Fibroblast of skin of abdomen (primary cell): ENCODE data around the gene RAD51B.
A peak's percentile ranks its signal among the peaks of the same experiment; 100 is the strongest.

ENCODE experiments used
- DNase-seq: peaks from one replicate; pipeline ENCODE4 v3.0.0-alpha.2; 2013

Gene RAD51B

GRCh38 chr14:68514608-68515194, 695.1 kb downstream of the RAD51B start:
- DNase-seq: no peak

- DNase-seq: no peak
Measured at GRCh38 chr14:68516342-68516741, 696.8 kb downstream of the RAD51B start.

- no peak for DNase-seq
Measured at GRCh38 chr14:68518166-68518565, 698.6 kb downstream of the RAD51B start.

- DNase-seq: no peak
Measured at GRCh38 chr14:68518761-68519670, 699.4 kb downstream of the RAD51B start.

GRCh38 chr14:68519671-68520187, 700.1 kb downstream of the RAD51B start:
- no peak for DNase-seq

- DNase-seq: no peak
Measured at GRCh38 chr14:68520637-68521556, 701.3 kb downstream of the RAD51B start.

GRCh38 chr14:68521557-68521901, 702.0 kb downstream of the RAD51B start:
- DNase-seq: no peak

- DNase-seq: no peak
Measured at GRCh38 chr14:68521961-68522509, 702.5 kb downstream of the RAD51B start.

- peak; percentile 67 for DNase-seq
Measured at GRCh38 chr14:68522510-68523325, 703.1 kb downstream of the RAD51B start.

GRCh38 chr14:68523326-68523610, 703.7 kb downstream of the RAD51B start:
- no peak for DNase-seq

GRCh38 chr14:68523989-68524725, 704.6 kb downstream of the RAD51B start:
- no peak for DNase-seq

GRCh38 chr14:68525516-68525915, 705.9 kb downstream of the RAD51B start:
- no peak for DNase-seq

GRCh38 chr14:68526512-68527091, 707.0 kb downstream of the RAD51B start:
- peak; percentile 43 for DNase-seq

GRCh38 chr14:68527329-68527851, 707.8 kb downstream of the RAD51B start:
- DNase-seq: no peak

- no peak for DNase-seq
Measured at GRCh38 chr14:68528040-68528687, 708.6 kb downstream of the RAD51B start.

GRCh38 chr14:68530443-68530842, 710.9 kb downstream of the RAD51B start:
- no peak for DNase-seq

GRCh38 chr14:68532496-68532895, 712.9 kb downstream of the RAD51B start:
- no peak for DNase-seq

- DNase-seq: peak; percentile 44
Measured at GRCh38 chr14:68534276-68534675, 714.7 kb downstream of the RAD51B start.

- DNase-seq: peak; percentile 95
Measured at GRCh38 chr14:68535404-68536017, 715.9 kb downstream of the RAD51B start.
